Stimulated activated CD4-positive, alpha-beta T cell treated with anti-CD3 and anti-CD28 coated beads, Interleukin-4, amount 100 ng/mL, for 24 hours (primary cell): ENCODE data around the gene SFRP4.

ENCODE experiments used
- DNase-seq: peaks from one replicate; pipeline ENCODE4 v3.0.0-alpha.2; 2020

The SFRP4 gene

GRCh38 chr7:37924491-37925041 lies 7.9 kb upstream of the SFRP4 start:
- no peak for DNase-seq

GRCh38 chr7:37923996-37924395 lies 7.4 kb upstream of the SFRP4 start:
- DNase-seq, result no peak

GRCh38 chr7:37921876-37922275 lies 5.3 kb upstream of the SFRP4 start:
- DNase-seq, result no peak

- DNase-seq, result no peak
Measured at GRCh38 chr7:37920849-37921805, 4.5 kb upstream of the SFRP4 start.

GRCh38 chr7:37920305-37920848 lies 3.8 kb upstream of the SFRP4 start, which contains the start of gene EPDR1:
TSS of gene EPDR1 (plus strand) at chr7:37920640. CDS start at chr7:37920940, 300 bp downstream.
- DNase-seq, result no peak

- no peak for DNase-seq
Measured at GRCh38 chr7:37918526-37918925, 1.9 kb upstream of the SFRP4 start.

GRCh38 chr7:37916017-37916672 lies 472 bp downstream of the SFRP4 start:
- no peak for DNase-seq

- no peak for DNase-seq
Measured at GRCh38 chr7:37915438-37915837, 1.2 kb downstream of the SFRP4 start.

GRCh38 chr7:37912756-37913155 lies 3.9 kb downstream of the SFRP4 start:
- DNase-seq, result no peak

- DNase-seq, result no peak
Measured at GRCh38 chr7:37908221-37908788, 8.3 kb downstream of the SFRP4 start.

- DNase-seq, result no peak
Measured at GRCh38 chr7:37901890-37902524, 14.6 kb downstream of the SFRP4 start.

- no peak for DNase-seq
Measured at GRCh38 chr7:37901236-37901827, 15.3 kb downstream of the SFRP4 start.

GRCh38 chr7:37899712-37900247 lies 16.8 kb downstream of the SFRP4 start:
- no peak for DNase-seq

GRCh38 chr7:37894671-37895070 lies 21.9 kb downstream of the SFRP4 start:
- no peak for DNase-seq

GRCh38 chr7:37893359-37893758 lies 23.3 kb downstream of the SFRP4 start:
- DNase-seq, result no peak

- DNase-seq, result no peak
Measured at GRCh38 chr7:37882086-37882485, 34.5 kb downstream of the SFRP4 start.
